ENCODE data around the gene KRT80.
A peak's percentile ranks its signal among the peaks of the same experiment; 100 is the strongest.

The KRT80 gene

GRCh38 chr12:52185400-52185967 is 6.3 kb downstream of the KRT80 start:
- Histone ChIP-seq H3K23ac (ENCODE audit: low read length in 2 of 2) (peak overlapping the region in 1 of 2 experiments; percentile 40), H2BK15ac (ENCODE audit: low read depth, poor library complexity, severe bottlenecking) (peak overlapping the region; percentile 30), H3K4me3 (ENCODE audit: insufficient read depth in 1 of 2, low read depth in 1 of 2, low read length in 2 of 2) (no peak overlapping the region), H3K27me3 (ENCODE audit: control insufficient read depth in 1 of 2, insufficient read depth in 1 of 2, low read length in 2 of 2) (no peaks in the 10 kb centered on the region), H3K14ac (ENCODE audit: low read length in 2 of 2) (peak overlapping the region in 1 of 2 experiments; percentile 80), H3K4me2 (ENCODE audit: low read length, poor library complexity, severe bottlenecking) (no peak overlapping the region), H3K79me1 (replicated peaks; ENCODE audit: low read length, poor library complexity, severe bottlenecking) (peaks cover 4% of the 10 kb centered on the region), H2AFZ (ENCODE audit: low read depth, low read length) (no peak overlapping the region), H3K9ac (ENCODE audit: low read length) (no peak overlapping the region), H2BK120ac (ENCODE audit: low read depth, low read length) (peak overlapping the region; percentile 68), H3K9me3 (ENCODE audit: control insufficient read depth, low read length) (no peaks in the 10 kb centered on the region), H3K36me3 (ENCODE audit: control insufficient read depth in 1 of 2, insufficient read depth in 2 of 2, low read depth in 1 of 2, low read length in 2 of 2) (peaks cover 0 to 5% of the 10 kb centered on the region in 2 experiments), H3K4me1 (ENCODE audit: control insufficient read depth, insufficient read depth, low read depth, low read length) (peaks cover 86% of the 10 kb centered on the region), H3K27ac (ENCODE audit: low read length, poor library complexity, severe bottlenecking) (peak overlapping the region; percentile 61), H2BK5ac (ENCODE audit: low read depth, low read length, poor library complexity, severe bottlenecking) (peak overlapping the region; percentile 33), H3K4ac (ENCODE audit: low read depth in 1 of 2, low read length in 2 of 2) (peak overlapping the region; percentile 83 to 84), H2BK12ac (ENCODE audit: low read length in 2 of 2) (peak overlapping the region; percentile 95 to 99), H2AK5ac (ENCODE audit: low read length, severe bottlenecking) (peak overlapping the region; percentile 86), H4K91ac (ENCODE audit: low read length) (peak overlapping the region; percentile 97), H4K8ac (ENCODE audit: low read length) (peak overlapping the region; percentile 89), H3K18ac (ENCODE audit: low read depth in 1 of 2, low read length in 2 of 2) (peak overlapping the region; percentile 87 to 91)
- no peak for DNase-seq
- 91% methylated on average over 16 of the region's 16 CpGs for WGBS

GRCh38 chr12:52184813-52185212 is 7.0 kb downstream of the KRT80 start:
- Histone ChIP-seq H2BK12ac (ENCODE audit: low read length in 2 of 2) (peak overlapping the region; percentile 34 to 42), H3K4me3 (ENCODE audit: insufficient read depth in 1 of 2, low read depth in 1 of 2, low read length in 2 of 2) (no peak overlapping the region), H2AFZ (ENCODE audit: low read depth, low read length) (no peak overlapping the region), H3K23ac (ENCODE audit: low read length in 2 of 2) (no peak overlapping the region), H3K9ac (ENCODE audit: low read length) (no peak overlapping the region), H3K4me2 (ENCODE audit: low read length, poor library complexity, severe bottlenecking) (no peak overlapping the region), H2AK5ac (ENCODE audit: low read length, severe bottlenecking) (peak overlapping the region; percentile 92), H3K18ac (ENCODE audit: low read depth in 1 of 2, low read length in 2 of 2) (peak overlapping the region in 1 of 2 experiments; percentile 25), H3K4ac (ENCODE audit: low read depth in 1 of 2, low read length in 2 of 2) (no peak overlapping the region), H3K27me3 (ENCODE audit: control insufficient read depth in 1 of 2, insufficient read depth in 1 of 2, low read length in 2 of 2) (no peaks in the 10 kb centered on the region), H2BK5ac (ENCODE audit: low read depth, low read length, poor library complexity, severe bottlenecking) (no peak overlapping the region), H3K14ac (ENCODE audit: low read length in 2 of 2) (no peak overlapping the region), H2BK15ac (ENCODE audit: low read depth, poor library complexity, severe bottlenecking) (no peak overlapping the region), H4K91ac (ENCODE audit: low read length) (no peak overlapping the region), H3K79me1 (replicated peaks; ENCODE audit: low read length, poor library complexity, severe bottlenecking) (peaks cover 4% of the 10 kb centered on the region), H2BK120ac (ENCODE audit: low read depth, low read length) (no peak overlapping the region), H3K27ac (ENCODE audit: low read length, poor library complexity, severe bottlenecking) (no peak overlapping the region), H3K9me3 (ENCODE audit: control insufficient read depth, low read length) (no peaks in the 10 kb centered on the region), H4K8ac (ENCODE audit: low read length) (no peak overlapping the region), H3K36me3 (ENCODE audit: control insufficient read depth in 1 of 2, insufficient read depth in 2 of 2, low read depth in 1 of 2, low read length in 2 of 2) (peaks cover 0 to 10% of the 10 kb centered on the region in 2 experiments), H3K4me1 (ENCODE audit: control insufficient read depth, insufficient read depth, low read depth, low read length) (peaks cover 80% of the 10 kb centered on the region)
- DNase-seq, result no peak
- WGBS, result 89% methylated on average over 6 of the region's 6 CpGs

GRCh38 chr12:52183971-52184370 is 7.8 kb downstream of the KRT80 start:
- WGBS, result 97% methylated on average over 8 of the region's 8 CpGs
- H3K4me2 ChIP-seq (ENCODE audit: low read length, poor library complexity, severe bottlenecking), result no peak overlapping the region
- H2AK5ac ChIP-seq (ENCODE audit: low read length, severe bottlenecking), result peak overlapping the region; percentile 92
- H3K14ac ChIP-seq (ENCODE audit: low read length in 2 of 2), result no peak overlapping the region
- peak overlapping the region in 1 of 2 experiments; percentile 88 for H2BK12ac ChIP-seq (ENCODE audit: low read length in 2 of 2)
- H3K36me3 ChIP-seq (ENCODE audit: control insufficient read depth in 1 of 2, insufficient read depth in 2 of 2, low read depth in 1 of 2, low read length in 2 of 2), result peaks cover 0 to 16% of the 10 kb centered on the region in 2 experiments
- H3K4ac ChIP-seq (ENCODE audit: low read depth in 1 of 2, low read length in 2 of 2), result peak overlapping the region; percentile 14 to 16
- no peak overlapping the region for H3K23ac ChIP-seq (ENCODE audit: low read length in 2 of 2)
- H2AFZ ChIP-seq (ENCODE audit: low read depth, low read length), result no peak overlapping the region
- no peaks in the 10 kb centered on the region for H3K27me3 ChIP-seq (ENCODE audit: control insufficient read depth in 1 of 2, insufficient read depth in 1 of 2, low read length in 2 of 2)
- H3K9me3 ChIP-seq (ENCODE audit: control insufficient read depth, low read length), result no peaks in the 10 kb centered on the region
- H3K27ac ChIP-seq (ENCODE audit: low read length, poor library complexity, severe bottlenecking), result peak overlapping the region; percentile 82
- H3K79me1 ChIP-seq (replicated peaks; ENCODE audit: low read length, poor library complexity, severe bottlenecking), result peaks cover 2% of the 10 kb centered on the region
- H3K4me1 ChIP-seq (ENCODE audit: control insufficient read depth, insufficient read depth, low read depth, low read length), result peaks cover 80% of the 10 kb centered on the region
- DNase-seq, result no peak
- peak overlapping the region; percentile 75 for H2BK15ac ChIP-seq (ENCODE audit: low read depth, poor library complexity, severe bottlenecking)
- peak overlapping the region in 1 of 2 experiments; percentile 68 for H3K18ac ChIP-seq (ENCODE audit: low read depth in 1 of 2, low read length in 2 of 2)
- H4K91ac ChIP-seq (ENCODE audit: low read length), result peak overlapping the region; percentile 66
- H3K4me3 ChIP-seq (ENCODE audit: insufficient read depth in 1 of 2, low read depth in 1 of 2, low read length in 2 of 2), result no peak overlapping the region
- no peak overlapping the region for H3K9ac ChIP-seq (ENCODE audit: low read length)
- H2BK120ac ChIP-seq (ENCODE audit: low read depth, low read length), result no peak overlapping the region
- H4K8ac ChIP-seq (ENCODE audit: low read length), result no peak overlapping the region
- H2BK5ac ChIP-seq (ENCODE audit: low read depth, low read length, poor library complexity, severe bottlenecking), result no peak overlapping the region

GRCh38 chr12:52183544-52183910 is 8.3 kb downstream of the KRT80 start:
- H3K4ac ChIP-seq (ENCODE audit: low read depth in 1 of 2, low read length in 2 of 2), result peak overlapping the region; percentile 14 to 16
- H3K79me1 ChIP-seq (replicated peaks; ENCODE audit: low read length, poor library complexity, severe bottlenecking), result peaks cover 2% of the 10 kb centered on the region
- H3K18ac ChIP-seq (ENCODE audit: low read depth in 1 of 2, low read length in 2 of 2), result peak overlapping the region; percentile 1 to 68

More at GRCh38 chr12:52183544-52183910, 8.3 kb downstream of the KRT80 start:
- H3K27me3 ChIP-seq (ENCODE audit: control insufficient read depth in 1 of 2, insufficient read depth in 1 of 2, low read length in 2 of 2), result no peaks in the 10 kb centered on the region
- DNase-seq, result no peak
- peak overlapping the region; percentile 66 for H4K91ac ChIP-seq (ENCODE audit: low read length)
- peaks cover 0 to 16% of the 10 kb centered on the region in 2 experiments for H3K36me3 ChIP-seq (ENCODE audit: control insufficient read depth in 1 of 2, insufficient read depth in 2 of 2, low read depth in 1 of 2, low read length in 2 of 2)
- no peak overlapping the region for H3K23ac ChIP-seq (ENCODE audit: low read length in 2 of 2)
- H2BK5ac ChIP-seq (ENCODE audit: low read depth, low read length, poor library complexity, severe bottlenecking), result peak overlapping the region; percentile 36
- H2AK5ac ChIP-seq (ENCODE audit: low read length, severe bottlenecking), result peak overlapping the region; percentile 92
- 76% methylated on average over 6 of the region's 6 CpGs for WGBS
- H3K4me3 ChIP-seq (ENCODE audit: insufficient read depth in 1 of 2, low read depth in 1 of 2, low read length in 2 of 2), result no peak overlapping the region
- H2BK12ac ChIP-seq (ENCODE audit: low read length in 2 of 2), result peak overlapping the region in 1 of 2 experiments; percentile 23
- no peak overlapping the region for H3K14ac ChIP-seq (ENCODE audit: low read length in 2 of 2)
- peaks cover 80% of the 10 kb centered on the region for H3K4me1 ChIP-seq (ENCODE audit: control insufficient read depth, insufficient read depth, low read depth, low read length)
- H3K27ac ChIP-seq (ENCODE audit: low read length, poor library complexity, severe bottlenecking), result peak overlapping the region; percentile 82
- no peak overlapping the region for H2AFZ ChIP-seq (ENCODE audit: low read depth, low read length)
- no peak overlapping the region for H3K9ac ChIP-seq (ENCODE audit: low read length)
- peak overlapping the region; percentile 57 for H4K8ac ChIP-seq (ENCODE audit: low read length)
- no peak overlapping the region for H2BK120ac ChIP-seq (ENCODE audit: low read depth, low read length)
- no peak overlapping the region for H3K4me2 ChIP-seq (ENCODE audit: low read length, poor library complexity, severe bottlenecking)
- no peaks in the 10 kb centered on the region for H3K9me3 ChIP-seq (ENCODE audit: control insufficient read depth, low read length)
- H2BK15ac ChIP-seq (ENCODE audit: low read depth, poor library complexity, severe bottlenecking), result peak overlapping the region; percentile 75

Data from mesenchymal stem cell (in vitro differentiated cells and primary cell).